Activated CD4-positive, alpha-beta T cell treated with anti-CD3 and anti-CD28 coated beads, Interleukin-10, Interleukin-2, amounts not matched to agents 100 ng/mL and 50 ng/mL, durations not matched to agents 16 hours and 8 hours (primary cell): ENCODE results near the gene TRPV4.

Experiments
- DNase-seq: peaks from one replicate; pipeline ENCODE4 v3.0.0-alpha.2; 2020

Gene TRPV4

GRCh38 chr12:109760930-109761921, 72.0 kb downstream of the TRPV4 start:
- no peak for DNase-seq

GRCh38 chr12:109760031-109760929, 72.9 kb downstream of the TRPV4 start:
- no peak for DNase-seq

GRCh38 chr12:109759595-109759994, 73.6 kb downstream of the TRPV4 start:
- DNase-seq: no peak

- DNase-seq: no peak
These were observed 74.5 kb downstream of the TRPV4 start for GRCh38 chr12:109758426-109759420.

- DNase-seq: no peak
These were observed 75.4 kb downstream of the TRPV4 start for GRCh38 chr12:109757671-109758265.

GRCh38 chr12:109756457-109756856, 76.7 kb downstream of the TRPV4 start:
- no peak for DNase-seq

- DNase-seq: no peak
These were observed 79.2 kb downstream of the TRPV4 start for GRCh38 chr12:109753959-109754358.

GRCh38 chr12:109753054-109753401, 80.2 kb downstream of the TRPV4 start:
- no peak for DNase-seq

GRCh38 chr12:109752117-109753053, 80.8 kb downstream of the TRPV4 start:
- DNase-seq: no peak

GRCh38 chr12:109744986-109745942, 87.9 kb downstream of the TRPV4 start:
- DNase-seq: no peak

- DNase-seq: no peak
These were observed 89.2 kb downstream of the TRPV4 start for GRCh38 chr12:109744026-109744425.

GRCh38 chr12:109743076-109743910, 89.9 kb downstream of the TRPV4 start:
- DNase-seq: no peak

- DNase-seq: no peak
These were observed 91.1 kb downstream of the TRPV4 start for GRCh38 chr12:109741970-109742703.

- no peak for DNase-seq
These were observed 91.8 kb downstream of the TRPV4 start for GRCh38 chr12:109741286-109741969.

- DNase-seq: no peak
These were observed 92.4 kb downstream of the TRPV4 start for GRCh38 chr12:109740694-109741245.

- DNase-seq: peak; percentile 10
These were observed 93.2 kb downstream of the TRPV4 start for GRCh38 chr12:109739747-109740693.
